ENCODE results near the gene TNF.

The TNF gene

DNA sequence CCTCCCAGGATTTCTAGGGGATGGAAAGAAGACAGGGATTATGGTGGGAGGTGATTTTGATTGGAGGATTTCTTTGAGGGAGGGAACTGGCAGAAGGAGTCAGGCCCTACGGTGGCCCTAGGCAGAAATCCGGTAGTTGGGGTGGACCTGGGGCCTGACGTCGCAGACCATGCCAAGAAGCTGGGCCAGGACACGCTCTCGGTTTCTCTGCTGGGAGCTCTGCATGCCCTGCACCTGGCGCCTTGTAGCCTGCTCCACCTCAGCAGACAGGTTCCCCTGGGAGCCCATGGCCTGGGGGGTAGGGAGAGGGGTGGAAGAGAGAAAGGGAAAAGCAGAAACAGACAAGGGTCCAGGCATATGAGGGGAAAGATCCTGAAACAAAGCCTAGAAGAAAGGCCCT is 30.1 kb upstream of the TNF start:
- DNase-seq = no peak

DNA sequence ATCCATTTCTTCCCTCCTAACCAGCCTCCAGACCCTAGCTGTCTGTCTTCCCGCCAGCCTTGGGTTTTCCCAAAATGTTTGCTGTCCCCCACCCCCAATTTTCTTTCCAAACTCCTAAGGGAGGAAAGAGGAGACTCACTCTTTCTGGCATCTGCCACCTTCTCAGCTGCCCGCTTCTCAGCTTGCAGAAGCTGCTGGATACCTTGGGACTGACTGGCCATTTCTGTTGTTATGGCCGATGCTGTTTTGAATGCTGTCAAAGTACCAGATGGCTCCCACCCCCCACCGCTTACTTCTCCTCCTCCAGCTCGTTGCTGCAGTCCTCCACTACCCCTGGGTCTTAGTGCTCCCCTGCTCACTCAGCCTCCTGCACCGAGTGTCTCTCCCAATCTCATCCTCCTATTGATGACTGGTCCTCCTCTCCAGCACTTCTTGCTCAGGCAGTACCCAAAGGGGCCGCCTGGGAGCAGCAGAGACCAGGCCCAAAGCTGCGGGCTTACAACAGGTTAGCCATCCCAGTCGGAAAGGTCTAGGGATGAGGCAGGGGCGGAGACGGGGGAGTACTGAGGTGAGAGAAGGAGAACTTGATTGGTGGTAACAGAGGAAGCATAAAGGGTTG is 28.9 kb upstream of the TNF start, which contains the start of gene ATP6V1G2:
TSS of gene ATP6V1G2 (minus strand) at position 270 of the 619 bp plus-strand sequence. CDS start at position 221, 49 bp downstream.
- peak; percentile 87 for DNase-seq

DNA sequence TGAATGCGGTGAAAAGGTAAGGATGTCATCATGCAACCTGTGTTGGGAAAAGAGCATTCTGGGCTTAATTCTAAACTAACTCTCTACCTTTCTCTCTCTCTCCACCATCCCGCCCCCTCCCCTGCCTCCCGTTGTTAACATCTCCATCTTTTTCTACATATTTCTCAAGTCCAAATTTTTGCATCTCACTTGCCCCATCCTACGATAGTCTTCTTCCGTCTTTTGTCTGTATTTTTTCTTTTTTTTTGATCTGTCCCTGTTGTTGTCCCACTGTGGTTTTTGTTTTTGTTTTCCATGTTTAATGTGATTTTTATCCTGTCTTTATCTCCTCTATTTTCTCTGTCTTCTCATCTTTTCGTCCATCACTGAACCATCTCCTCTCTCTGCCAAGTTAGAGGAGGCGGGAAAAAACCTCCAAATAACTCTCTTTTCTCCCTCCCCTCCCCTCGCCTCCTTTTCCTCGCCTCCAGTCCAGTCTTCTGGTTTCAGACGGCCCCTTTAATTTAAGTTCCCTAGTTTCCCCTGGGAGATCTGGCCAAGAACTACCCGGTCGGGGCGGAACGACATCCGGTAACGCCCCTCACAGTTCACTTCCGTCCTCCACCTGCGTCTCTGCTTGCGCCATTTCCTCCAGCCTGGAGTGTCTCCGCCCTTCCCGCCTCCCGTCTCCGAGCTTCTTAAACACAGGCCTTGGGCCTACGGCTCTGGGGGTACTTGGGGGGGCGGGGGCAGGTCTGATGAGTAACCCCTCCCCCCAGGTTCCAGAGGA is 28.2 kb upstream of the TNF start, which contains the start of gene NFKBIL1:
TSS of gene NFKBIL1 (plus strand) at position 651 of the 769 bp plus-strand sequence. CDS start at position 738, 87 bp downstream.
- DNase-seq = peak; percentile 88

DNA sequence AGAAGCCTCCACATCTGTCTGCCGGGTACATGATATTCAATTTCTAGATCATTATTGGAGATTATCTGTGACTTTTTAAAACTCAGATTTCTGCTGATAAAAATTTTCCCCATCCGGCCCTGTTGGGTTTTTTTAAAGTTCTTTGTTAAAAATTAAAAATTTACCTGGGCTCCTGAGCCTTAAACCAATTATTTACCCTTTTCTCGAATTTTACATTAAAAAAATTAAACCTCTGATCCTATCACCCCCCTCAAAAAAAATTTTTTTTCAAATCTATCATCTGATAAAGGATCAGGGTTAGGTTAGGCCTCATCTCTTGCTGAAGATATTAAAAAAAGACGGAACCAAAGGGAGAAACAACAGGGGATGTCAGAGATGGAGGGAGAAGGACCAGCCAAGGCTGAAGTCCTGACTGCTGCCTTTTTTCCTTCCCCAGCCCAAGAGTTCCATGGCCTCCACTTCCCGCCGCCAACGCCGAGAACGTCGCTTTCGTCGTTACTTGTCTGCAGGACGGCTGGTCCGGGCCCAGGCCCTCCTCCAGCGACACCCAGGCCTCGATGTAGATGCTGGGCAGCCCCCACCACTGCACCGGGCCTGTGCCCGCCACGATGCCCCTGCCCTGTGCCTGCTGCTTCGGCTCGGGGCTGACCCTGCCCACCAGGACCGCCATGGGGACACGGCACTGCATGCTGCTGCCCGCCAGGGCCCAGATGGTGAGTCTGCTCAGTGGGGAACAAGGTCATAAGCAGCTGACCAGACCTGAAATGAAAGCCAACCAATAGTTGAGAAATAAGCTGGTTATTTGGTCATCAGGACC is 27.4 kb upstream of the TNF start:
- no peak for DNase-seq

GRCh38 chr6:31548544-31548873 is 26.9 kb upstream of the TNF start:
- no peak for DNase-seq

GRCh38 chr6:31551371-31551770 is 24.0 kb upstream of the TNF start:
- DNase-seq = peak; percentile 62

DNA sequence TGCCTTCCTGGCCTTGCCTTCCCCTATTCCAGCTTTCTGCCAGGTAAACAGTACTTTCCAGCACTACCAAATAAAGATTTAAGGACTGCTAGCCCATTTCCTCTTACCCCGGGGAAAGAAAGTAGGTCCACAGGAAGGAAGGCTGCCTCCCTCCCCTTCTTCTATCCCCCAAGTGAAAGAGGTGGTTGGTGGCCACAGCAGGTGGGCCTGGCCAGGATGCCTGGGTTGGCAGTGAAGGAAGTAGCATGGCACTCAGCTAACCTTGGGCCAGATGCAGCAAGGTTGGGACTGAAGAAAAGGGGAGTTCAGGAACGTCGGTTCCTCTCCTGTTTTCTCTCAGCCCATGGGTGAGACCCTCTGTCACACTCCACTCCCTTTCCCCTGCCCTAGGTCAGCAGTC is 19.1 kb upstream of the TNF start:
- no peak for DNase-seq

DNA sequence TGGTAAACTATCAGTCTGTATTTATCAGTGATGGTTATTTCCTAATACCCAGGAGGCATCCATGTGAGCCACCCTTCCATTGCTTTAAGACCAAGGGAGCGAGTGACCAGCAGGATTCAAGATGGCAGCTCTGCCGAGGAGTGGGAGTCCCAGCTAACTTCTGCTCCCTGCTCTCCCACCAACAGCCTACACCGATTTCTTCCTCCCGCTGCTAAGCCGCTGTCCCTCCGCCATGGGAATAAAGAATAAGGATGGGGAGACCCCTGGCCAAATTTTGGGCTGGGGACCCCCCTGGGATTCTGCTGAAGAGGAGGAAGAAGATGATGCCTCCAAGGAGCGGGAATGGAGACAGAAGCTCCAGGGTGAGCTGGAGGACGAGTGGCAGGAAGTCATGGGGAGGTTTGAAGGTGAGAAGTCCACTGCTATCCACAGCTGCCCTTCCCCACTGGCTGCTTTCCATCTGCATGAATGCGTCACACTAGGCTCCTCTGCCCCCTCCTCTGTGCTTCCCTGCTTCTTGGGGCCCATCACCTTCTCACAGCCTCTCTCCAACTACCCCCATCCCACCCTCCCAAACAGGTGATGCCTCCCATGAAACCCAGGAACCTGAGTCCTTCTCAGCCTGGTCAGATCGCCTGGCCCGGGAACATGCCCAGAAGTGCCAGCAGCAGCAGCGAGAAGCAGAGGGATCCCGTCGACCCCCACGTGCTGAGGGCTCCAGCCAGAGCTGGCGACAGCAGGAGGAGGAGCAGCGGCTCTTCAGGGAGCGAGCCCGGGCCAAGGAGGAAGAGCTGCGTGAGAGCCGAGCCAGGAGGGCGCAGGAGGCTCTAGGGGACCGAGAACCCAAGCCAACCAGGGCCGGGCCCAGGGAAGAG is 17.7 kb upstream of the TNF start:
- no peak for DNase-seq

GRCh38 chr6:31558318-31558625 is 17.1 kb upstream of the TNF start:
- DNase-seq = no peak

GRCh38 chr6:31558631-31559500 is 16.5 kb upstream of the TNF start:
- peak; percentile 69 for DNase-seq

- no peak for DNase-seq
These were observed 15.8 kb upstream of the TNF start for GRCh38 chr6:31559606-31559957.

GRCh38 chr6:31559958-31560696 is 15.2 kb upstream of the TNF start:
- DNase-seq = no peak

- no peak for DNase-seq
These were observed 14.7 kb upstream of the TNF start for GRCh38 chr6:31560697-31561058.

DNA sequence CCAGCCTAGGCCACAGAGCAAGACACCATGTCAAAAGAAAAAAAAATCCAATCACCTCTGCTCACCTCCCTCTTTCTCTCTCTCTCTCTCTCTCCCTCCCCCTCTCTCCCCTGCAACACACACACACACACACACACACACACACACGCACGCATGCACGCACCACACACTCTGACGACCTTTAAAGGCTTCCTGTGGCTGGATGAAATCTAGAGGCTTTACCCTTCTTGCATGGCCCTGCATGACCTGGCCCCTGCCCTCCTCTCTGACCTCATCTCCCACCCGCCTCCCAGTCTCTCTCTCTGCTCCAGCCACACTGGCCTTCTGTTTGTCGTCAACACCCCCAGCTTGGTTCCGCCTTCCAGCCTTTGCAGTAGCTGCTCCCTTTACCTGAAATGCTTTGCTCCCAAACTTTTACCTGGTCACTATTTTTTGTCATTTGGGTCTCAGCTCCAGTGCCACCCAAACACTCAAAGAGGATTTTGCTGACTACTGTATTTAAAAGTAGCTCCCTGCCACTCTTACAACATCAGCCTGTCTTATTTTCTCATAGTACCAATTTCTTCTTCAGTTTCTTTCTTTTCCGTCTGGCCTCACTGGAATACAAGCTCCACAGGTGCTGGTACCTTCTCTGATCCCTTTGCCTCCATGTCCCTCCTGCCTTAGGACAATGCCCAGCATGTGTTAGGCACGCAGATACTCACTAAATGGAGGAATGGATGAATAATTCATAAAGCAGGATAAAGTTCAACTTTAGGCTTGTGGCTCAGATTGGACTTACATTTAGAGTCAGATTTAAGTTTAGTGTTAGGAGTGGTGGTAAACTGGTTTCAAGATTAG is 7.6 kb upstream of the TNF start:
- no peak for DNase-seq

GRCh38 chr6:31568537-31568961 is 6.8 kb upstream of the TNF start:
- DNase-seq = peak; percentile 62

DNA sequence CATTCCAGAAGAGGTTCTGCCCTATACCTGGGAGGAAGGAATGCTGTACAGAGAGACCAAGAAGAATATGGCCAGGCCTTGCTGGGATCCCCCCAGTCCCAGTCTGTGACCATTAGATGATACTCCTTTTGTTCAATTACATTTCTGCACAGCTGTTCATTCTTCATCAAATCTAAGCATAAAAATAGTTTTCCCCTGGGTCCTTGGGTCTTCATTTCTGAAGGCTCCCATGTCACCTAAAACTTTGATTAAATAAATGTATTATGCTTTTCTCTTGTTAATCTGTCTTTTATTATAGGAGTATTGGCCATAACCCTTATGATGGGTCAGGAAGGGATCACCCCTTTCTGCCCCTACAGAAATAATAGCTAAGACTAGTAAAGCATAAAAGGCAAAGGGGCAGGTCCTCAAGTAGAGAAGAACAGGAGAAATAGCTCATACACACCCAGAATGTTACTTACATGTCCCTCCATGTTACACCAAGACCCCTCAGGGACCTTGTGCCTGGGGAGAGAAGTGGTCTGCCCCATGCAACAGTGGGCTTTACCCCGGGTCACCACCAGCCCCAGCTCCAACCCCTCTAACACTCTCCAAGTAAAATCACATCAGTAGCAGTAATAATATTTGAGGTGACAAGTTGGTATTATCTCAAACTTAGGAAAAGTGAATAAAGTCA is 5.4 kb upstream of the TNF start:
- no peak for DNase-seq

DNA sequence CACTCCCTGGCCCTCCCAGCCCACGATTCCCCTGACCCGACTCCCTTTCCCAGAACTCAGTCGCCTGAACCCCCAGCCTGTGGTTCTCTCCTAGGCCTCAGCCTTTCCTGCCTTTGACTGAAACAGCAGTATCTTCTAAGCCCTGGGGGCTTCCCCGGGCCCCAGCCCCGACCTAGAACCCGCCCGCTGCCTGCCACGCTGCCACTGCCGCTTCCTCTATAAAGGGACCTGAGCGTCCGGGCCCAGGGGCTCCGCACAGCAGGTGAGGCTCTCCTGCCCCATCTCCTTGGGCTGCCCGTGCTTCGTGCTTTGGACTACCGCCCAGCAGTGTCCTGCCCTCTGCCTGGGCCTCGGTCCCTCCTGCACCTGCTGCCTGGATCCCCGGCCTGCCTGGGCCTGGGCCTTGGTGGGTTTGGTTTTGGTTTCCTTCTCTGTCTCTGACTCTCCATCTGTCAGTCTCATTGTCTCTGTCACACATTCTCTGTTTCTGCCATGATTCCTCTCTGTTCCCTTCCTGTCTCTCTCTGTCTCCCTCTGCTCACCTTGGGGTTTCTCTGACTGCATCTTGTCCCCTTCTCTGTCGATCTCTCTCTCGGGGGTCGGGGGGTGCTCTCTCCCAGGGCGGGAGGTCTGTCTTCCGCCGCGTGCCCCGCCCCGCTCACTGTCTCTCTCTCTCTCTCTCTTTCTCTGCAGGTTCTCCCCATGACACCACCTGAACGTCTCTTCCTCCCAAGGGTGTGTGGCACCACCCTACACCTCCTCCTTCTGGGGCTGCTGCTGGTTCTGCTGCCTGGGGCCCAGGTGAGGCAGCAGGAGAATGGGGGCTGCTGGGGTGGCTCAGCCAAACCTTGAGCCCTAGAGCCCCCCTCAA is 3.1 kb upstream of the TNF start, which contains the start of gene LTA:
TSS of gene LTA (plus strand) at position 249 of the 871 bp plus-strand sequence. CDS start at position 703, 454 bp downstream.
- peak; percentile 80 for DNase-seq
